ENCODE measurements around the gene BCL3. TPM values are rescaled to one million over a fixed set of nuclear protein-coding genes. Genes with fewer than 3 reads are reported as not detected.
A peak's percentile ranks its signal among the peaks of the same experiment; 100 is the strongest.
"Not testable (repeated sequence)": the region's sequence is repeated elsewhere in the genome, so short reads cannot be mapped to it uniquely, and the experiment has no call there.

The BCL3 gene
- total RNA-seq, 1 experiment from 2014 or later, result 37.9 TPM

DNA sequence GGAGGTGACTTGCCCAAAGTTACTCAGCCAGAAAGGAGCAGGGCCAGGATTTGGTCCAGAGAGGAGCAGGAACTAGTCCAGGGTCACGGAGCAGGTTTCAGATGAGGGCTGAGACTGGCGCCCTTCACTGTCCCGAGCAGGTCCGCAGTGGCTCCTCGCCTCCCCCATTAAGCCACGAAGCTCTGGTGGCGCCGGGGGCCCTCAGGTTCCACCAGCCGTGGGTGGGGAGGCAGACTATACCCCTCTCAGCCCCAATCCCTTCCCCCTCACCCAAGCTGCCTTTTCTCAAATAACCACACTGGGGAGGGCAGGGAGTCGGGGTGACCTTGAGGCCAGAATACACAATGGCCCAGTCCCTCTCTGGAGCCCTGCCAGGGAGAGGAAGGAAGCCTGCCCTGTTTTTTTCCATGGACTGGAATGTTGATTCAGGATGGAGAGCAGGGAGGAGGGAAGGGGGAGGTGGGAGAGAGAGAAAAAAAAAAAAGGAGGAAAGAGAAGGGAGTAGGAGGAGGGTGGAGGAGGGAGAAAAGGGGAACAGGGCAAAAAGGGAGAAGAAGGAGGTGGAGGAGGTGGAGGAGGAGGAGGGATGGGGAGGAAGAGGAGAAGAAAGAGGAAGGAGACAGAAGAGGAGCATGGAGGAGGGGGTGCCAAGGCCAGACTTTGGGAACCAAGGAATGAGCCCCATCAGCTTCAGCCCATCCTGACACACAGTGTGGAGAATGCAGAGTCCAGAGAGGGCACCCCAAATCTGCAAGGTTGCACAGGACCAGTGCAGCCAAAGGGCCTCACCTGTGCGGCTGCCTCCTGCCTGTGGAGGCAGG, 29.9 kb upstream of the BCL3 start:
- no peak for TF ChIP-seq JUND (IDR thresholded peaks at IDR 0.05)
- Histone ChIP-seq H3K9me2 (ENCODE audit: insufficient read depth) (no peaks in the 10 kb centered on the region), H3K27ac (ENCODE audit: low read depth, low read length) (peak overlapping the region; percentile 60), H3K9me3 (ENCODE audit: control insufficient read depth in 1 of 2, insufficient read depth in 1 of 2, low read depth in 1 of 2, low read length in 2 of 2) (peaks cover 0 to 9% of the 10 kb centered on the region in 2 experiments; a peak in 1 of 4 replicates), H3K4me2 (ENCODE audit: low read length) (peak overlapping the region; percentile 45), H4K20me1 (ENCODE audit: insufficient read depth) (no peaks in the 10 kb centered on the region), H3K79me2 (ENCODE audit: insufficient read depth, low read length) (no peaks in the 10 kb centered on the region), H3K9ac (ENCODE audit: low read length) (no peak overlapping the region), H3K4me1 (ENCODE audit: control insufficient read depth in 1 of 2, insufficient read depth in 2 of 2, low read length in 2 of 2) (peaks cover 34 to 40% of the 10 kb centered on the region in 2 experiments), H3K27me3 (ENCODE audit: insufficient read depth, low read length) (no peaks in the 10 kb centered on the region), H3K4me3 (replicated peaks in 1 of 2; ENCODE audit: low read depth in 1 of 2, low read length in 2 of 2) (no peak overlapping the region), H3K36me3 (ENCODE audit: control insufficient read depth in 1 of 2, insufficient read depth in 2 of 2, low read length in 2 of 2) (no peaks in the 10 kb centered on the region), H2AFZ (ENCODE audit: low read depth, low read length, poor library complexity, severe bottlenecking) (peak overlapping the region; percentile 57)
- peak; percentile 41 for ATAC-seq
- POLR2A ChIA-PET, result no interaction called here
- RAD21 ChIA-PET (ENCODE audit: low non-redundant PET in 1 of 2, low total read pairs in 2 of 2, uncharacterized antibody in 2 of 2, unreplicated experiment in 2 of 2), result interaction anchor here in 1 of 2 experiments (0.7 kb wide), 1 partner anchor 27 kb away, joined by 3 read pairs; no protein-coding TSS in a partner anchor
- BruUV-seq (replicated peaks), result no TSS peak
- intact Hi-C loops (cut with micrococcal nuclease), result no loop called here
- CTCF ChIA-PET, result interaction anchor here (0.7 to 3.0 kb wide), 6 partner anchors 26 to 148 kb away, joined by 3 to 15 read pairs (median 4); no protein-coding TSS in a partner anchor
- DNase-seq (ENCODE audit: low read depth, low spot score), result no peak

DNA sequence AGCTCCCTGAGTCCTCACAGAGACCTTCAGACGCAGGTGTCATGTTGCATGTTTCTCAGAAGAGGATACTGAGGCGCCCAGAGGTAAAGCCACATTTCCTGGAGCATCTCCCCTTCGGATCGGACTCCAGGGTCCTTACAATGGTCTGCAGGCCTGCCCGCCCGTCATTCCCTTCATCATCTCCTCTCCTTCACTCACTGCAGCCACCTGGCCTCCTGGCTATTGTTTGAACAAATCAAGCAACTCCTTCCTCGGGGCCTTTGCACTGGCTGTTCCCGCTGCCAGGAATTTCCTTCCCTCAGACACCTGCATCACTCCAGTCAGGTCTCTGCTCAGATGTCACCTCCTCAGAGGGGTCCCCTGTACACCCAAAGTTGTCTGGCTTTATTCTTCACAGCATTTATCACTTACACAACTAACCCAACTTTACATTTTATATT, 29.2 kb upstream of the BCL3 start:
- peak overlapping the region; percentile 45 for H3K4me2 ChIP-seq (ENCODE audit: low read length)
- ChIA-PET POLR2A (no interaction called here), RAD21 (ENCODE audit: low non-redundant PET in 1 of 2, low total read pairs in 2 of 2, uncharacterized antibody in 2 of 2, unreplicated experiment in 2 of 2) (interaction anchor here in 1 of 2 experiments (0.7 kb wide), 1 partner anchor 30 kb away, joined by 5 read pairs; no protein-coding TSS in a partner anchor), CTCF (interaction anchor here (0.7 to 3.0 kb wide), 4 partner anchors 27 to 148 kb away, joined by 3 to 15 read pairs (median 4); no protein-coding TSS in a partner anchor)
- no peak overlapping the region for H2AFZ ChIP-seq (ENCODE audit: low read depth, low read length, poor library complexity, severe bottlenecking)
- no peak for ATAC-seq
- no peaks in the 10 kb centered on the region for H4K20me1 ChIP-seq (ENCODE audit: insufficient read depth)
- intact Hi-C loops (cut with micrococcal nuclease), result no loop called here
- no peaks in the 10 kb centered on the region for H3K36me3 ChIP-seq (ENCODE audit: control insufficient read depth in 1 of 2, insufficient read depth in 2 of 2, low read length in 2 of 2)
- DNase-seq (ENCODE audit: low read depth, low spot score), result no peak
- H3K9me3 ChIP-seq (ENCODE audit: control insufficient read depth in 1 of 2, insufficient read depth in 1 of 2, low read depth in 1 of 2, low read length in 2 of 2), result peaks cover 0 to 9% of the 10 kb centered on the region in 2 experiments; a peak in 1 of 4 replicates
- no peak overlapping the region for H3K4me3 ChIP-seq (replicated peaks in 1 of 2; ENCODE audit: low read depth in 1 of 2, low read length in 2 of 2)
- H3K4me1 ChIP-seq (ENCODE audit: control insufficient read depth in 1 of 2, insufficient read depth in 2 of 2, low read length in 2 of 2), result peaks cover 38 to 47% of the 10 kb centered on the region in 2 experiments
- TF ChIP-seq, protein P1, sequence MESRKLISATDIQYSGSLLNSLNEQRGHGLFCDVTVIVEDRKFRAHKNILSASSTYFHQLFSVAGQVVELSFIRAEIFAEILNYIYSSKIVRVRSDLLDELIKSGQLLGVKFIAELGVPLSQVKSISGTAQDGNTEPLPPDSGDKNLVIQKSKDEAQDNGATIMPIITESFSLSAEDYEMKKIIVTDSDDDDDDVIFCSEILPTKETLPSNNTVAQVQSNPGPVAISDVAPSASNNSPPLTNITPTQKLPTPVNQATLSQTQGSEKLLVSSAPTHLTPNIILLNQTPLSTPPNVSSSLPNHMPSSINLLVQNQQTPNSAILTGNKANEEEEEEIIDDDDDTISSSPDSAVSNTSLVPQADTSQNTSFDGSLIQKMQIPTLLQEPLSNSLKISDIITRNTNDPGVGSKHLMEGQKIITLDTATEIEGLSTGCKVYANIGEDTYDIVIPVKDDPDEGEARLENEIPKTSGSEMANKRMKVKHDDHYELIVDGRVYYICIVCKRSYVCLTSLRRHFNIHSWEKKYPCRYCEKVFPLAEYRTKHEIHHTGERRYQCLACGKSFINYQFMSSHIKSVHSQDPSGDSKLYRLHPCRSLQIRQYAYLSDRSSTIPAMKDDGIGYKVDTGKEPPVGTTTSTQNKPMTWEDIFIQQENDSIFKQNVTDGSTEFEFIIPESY (IDR thresholded peaks at IDR 0.05; ENCODE audit: extremely low read depth, insufficient replicate concordance, low read length), result no peak
- peak; percentile 5 for TF ChIP-seq TCF7L2 (IDR thresholded peaks at IDR 0.05; ENCODE audit: borderline replicate concordance, extremely low read depth, insufficient read depth, insufficient read length)
- no peaks in the 10 kb centered on the region for H3K27me3 ChIP-seq (ENCODE audit: insufficient read depth, low read length)
- H3K79me2 ChIP-seq (ENCODE audit: insufficient read depth, low read length), result no peaks in the 10 kb centered on the region
- peak overlapping the region; percentile 60 for H3K27ac ChIP-seq (ENCODE audit: low read depth, low read length)
- no TSS peak for BruUV-seq (replicated peaks)
- H3K9me2 ChIP-seq (ENCODE audit: insufficient read depth), result no peaks in the 10 kb centered on the region
- no peak overlapping the region for H3K9ac ChIP-seq (ENCODE audit: low read length)

DNA sequence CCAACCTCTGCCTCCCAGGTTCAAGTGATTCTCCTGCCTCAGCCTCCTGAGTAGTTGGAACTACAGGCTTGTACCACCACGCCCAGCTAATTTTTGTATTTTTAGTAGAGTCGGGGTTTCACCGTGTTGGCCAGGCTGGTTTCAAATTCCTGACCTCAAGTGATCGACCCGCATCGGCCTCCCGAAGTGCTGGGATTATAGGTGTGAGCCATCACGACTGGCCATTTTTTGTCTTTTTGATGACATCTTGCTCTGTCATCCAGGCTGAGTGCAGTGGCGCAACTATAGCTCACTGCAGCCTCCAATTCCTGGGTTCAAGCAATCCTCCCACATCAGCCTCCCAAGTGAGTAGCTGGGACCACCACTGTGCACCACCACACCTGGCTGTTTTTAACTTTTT, 28.1 kb upstream of the BCL3 start:
- H3K4me3 ChIP-seq (replicated peaks in 1 of 2; ENCODE audit: low read depth in 1 of 2, low read length in 2 of 2); H4K20me1 ChIP-seq (ENCODE audit: insufficient read depth); H3K9me2 ChIP-seq (ENCODE audit: insufficient read depth); H3K9ac ChIP-seq (ENCODE audit: low read length); RAD21 ChIA-PET (ENCODE audit: low non-redundant PET in 1 of 2, low total read pairs in 2 of 2, uncharacterized antibody in 2 of 2, unreplicated experiment in 2 of 2); H3K36me3 ChIP-seq (ENCODE audit: control insufficient read depth in 1 of 2, insufficient read depth in 2 of 2, low read length in 2 of 2); DNase-seq (ENCODE audit: low read depth, low spot score); intact Hi-C loops (cut with micrococcal nuclease); H3K79me2 ChIP-seq (ENCODE audit: insufficient read depth, low read length); H2AFZ ChIP-seq (ENCODE audit: low read depth, low read length, poor library complexity, severe bottlenecking); POLR2A ChIA-PET; BruUV-seq (replicated peaks); H3K27me3 ChIP-seq (ENCODE audit: insufficient read depth, low read length); H3K27ac ChIP-seq (ENCODE audit: low read depth, low read length); H3K9me3 ChIP-seq (ENCODE audit: control insufficient read depth in 1 of 2, insufficient read depth in 1 of 2, low read depth in 1 of 2, low read length in 2 of 2); ATAC-seq: not testable (repeated sequence)
- H3K4me2 ChIP-seq (ENCODE audit: low read length), result peak overlapping the region; percentile 9; the same call in 1 of the 2 replicates
- H3K4me1 ChIP-seq (ENCODE audit: control insufficient read depth in 1 of 2, insufficient read depth in 2 of 2, low read length in 2 of 2), result peaks cover 48 to 58% of the 10 kb centered on the region in 2 experiments
- CTCF ChIA-PET, result interaction anchor here (1.2 to 6.1 kb wide), 2 partner anchors 52 to 110 kb away, joined by 3 to 219 read pairs; no protein-coding TSS in a partner anchor
